SH-SY5Y (cell line): ENCODE results near the gene TNNC1.

Source experiments
- GATA2 ChIP-seq: IDR thresholded peaks from 2 replicates; pipeline ENCODE4 v1.6.1; 2011; ENCODE audit warnings: mild to moderate bottlenecking, low read depth, low read length
- GATA3 ChIP-seq: IDR thresholded peaks from 2 replicates; pipeline ENCODE4 v1.6.1; 2011; ENCODE audit warnings: low read depth, mild to moderate bottlenecking, low read length, moderate library complexity

DNA sequence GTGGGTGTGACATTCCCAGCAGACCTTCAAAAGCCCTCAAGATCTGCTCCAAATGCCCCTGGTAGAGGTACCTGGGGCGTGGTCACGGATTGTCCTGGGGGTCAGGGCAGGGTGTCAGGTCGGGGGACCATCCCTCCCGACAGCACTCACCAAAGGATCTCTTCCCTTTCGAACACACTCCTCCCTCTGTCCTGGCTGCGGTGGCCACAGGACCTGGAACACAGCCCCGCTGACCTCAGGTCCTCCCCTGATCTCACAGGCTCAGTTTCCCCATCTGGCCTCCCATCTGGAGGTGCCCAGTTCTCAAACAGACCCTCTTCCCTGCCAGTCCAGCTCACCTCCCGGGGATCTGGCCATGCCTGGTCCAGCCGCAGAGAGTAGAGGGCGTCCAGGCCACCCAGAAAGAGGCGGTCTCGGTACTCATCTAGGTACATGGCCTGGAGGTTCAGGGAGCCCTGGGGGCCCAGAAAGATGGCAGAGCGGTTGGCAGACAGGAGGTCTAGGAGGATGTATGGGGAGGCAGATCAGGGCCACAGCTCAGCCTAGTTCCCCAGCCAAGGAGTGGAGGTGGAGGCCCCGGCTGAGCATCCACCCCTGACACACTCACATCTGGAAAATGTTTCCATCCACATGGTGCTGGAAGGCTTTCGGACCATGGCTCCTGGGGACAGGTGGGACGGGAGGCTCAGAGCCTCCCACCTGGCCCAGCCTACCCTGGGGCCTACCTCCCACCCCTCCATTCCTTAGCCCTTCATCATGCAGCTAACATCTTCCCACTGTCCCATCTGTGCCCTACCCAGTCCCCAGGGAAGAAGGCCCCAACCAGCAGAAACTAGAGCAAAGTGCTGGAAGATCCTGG is 11.2 kb downstream of the TNNC1 start:
- TF ChIP-seq GATA2 (no peak), GATA3 (no peak)
